Ecto neural progenitor cell (in vitro differentiated cells): ENCODE results near the gene EDC3.
"Not testable (repeated sequence)": the region's sequence is repeated elsewhere in the genome, so short reads cannot be mapped to it uniquely, and the experiment has no call there.

Experiments used
- DNase-seq: peaks from one replicate; pipeline ENCODE4 v3.0.0-alpha.2; 2018; ENCODE audit warnings: low spot score

Gene EDC3

DNA sequence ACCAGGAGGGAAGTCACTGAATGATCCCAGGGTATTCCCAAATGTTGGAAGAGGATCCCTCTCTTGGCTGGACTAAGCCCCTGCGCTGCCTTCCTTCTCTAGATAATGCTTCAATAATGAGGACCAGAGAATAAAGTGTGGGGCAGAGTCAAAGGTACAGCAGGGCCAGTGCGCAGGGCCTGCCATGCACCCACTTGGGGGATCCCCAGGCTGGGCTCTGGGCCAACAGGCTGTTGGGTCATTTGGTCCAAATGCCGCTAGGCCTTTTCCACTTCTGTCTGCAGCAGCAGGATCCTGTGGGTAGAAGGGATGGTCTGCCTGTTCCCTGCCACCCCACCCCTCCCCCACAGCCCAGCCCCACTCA, 85.9 kb downstream of the EDC3 start:
- DNase-seq = no peak

DNA sequence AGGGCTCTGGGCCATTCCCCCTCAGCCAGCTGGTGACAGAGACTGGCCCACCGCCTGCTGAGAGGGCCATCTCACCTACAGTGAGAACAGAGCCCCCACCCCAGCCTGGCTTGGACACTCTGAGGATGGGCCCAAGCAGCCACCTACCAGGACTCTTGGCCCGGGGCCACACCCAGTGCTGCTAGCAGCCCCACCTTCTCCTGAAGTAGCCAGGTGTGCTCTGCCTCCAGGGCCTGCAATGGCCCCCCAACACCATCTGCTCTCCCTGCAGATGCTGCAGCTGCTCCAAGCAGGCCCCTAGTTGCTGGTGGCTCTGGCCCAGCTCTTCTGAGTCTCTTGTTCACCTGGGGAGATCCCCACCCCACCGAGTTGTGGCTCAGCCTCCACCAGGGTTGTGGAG, 87.0 kb downstream of the EDC3 start:
- DNase-seq = no peak

DNA sequence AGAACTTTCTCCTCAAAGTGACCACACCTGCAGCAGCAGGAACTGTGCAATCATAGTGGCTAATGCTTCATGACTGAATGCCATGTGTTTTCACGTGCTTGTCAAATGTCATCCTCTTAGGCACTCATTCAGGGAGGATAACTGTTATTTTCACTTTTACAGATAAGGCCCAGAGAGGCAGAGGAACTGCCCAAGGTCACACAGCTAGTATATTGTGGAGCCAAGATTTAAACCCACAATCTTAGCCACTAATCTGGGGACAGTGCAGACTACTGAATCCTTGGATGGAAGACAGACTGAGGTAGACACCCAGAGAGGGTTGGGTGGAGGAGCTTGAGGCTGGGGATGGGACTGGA, 90.1 kb downstream of the EDC3 start:
- no peak for DNase-seq

DNA sequence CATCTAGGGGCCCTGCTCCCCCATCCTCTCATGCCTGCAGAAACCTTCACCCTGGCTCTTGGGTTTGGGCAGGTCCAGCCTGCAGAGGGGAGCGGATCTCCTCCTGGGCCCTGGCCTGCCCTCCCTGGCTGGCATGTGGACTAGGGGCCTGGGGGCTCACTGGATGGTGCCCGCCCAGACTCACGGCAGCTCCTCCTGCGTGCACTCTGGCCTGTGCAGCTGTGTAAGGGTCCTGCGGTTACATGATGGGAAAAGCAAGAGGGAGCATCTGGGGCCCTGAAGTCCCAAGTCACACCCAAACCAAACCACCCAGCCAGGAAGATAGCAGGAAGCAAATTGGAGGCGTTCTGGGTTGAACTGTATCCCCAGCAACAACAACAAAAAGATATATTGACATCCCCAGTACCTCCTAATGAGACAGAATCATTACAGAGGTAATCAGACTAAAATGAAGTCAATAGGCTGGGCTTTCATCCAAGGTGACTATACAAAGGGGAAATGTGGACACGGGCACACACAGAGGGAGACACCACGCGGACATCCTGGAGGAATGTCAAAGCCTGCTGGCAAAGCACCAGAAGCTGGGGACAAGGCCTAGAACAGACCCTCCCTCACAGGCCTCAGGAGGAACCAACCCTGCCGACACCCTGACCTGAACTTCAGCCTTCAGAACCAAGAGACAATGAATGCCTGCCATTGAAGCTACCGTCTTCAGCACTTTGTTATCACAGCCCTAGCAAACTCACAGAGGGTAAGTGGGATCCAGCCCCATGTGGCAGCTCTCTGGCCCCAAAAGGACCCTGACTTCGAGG, 90.6 kb downstream of the EDC3 start:
- DNase-seq = no peak

DNA sequence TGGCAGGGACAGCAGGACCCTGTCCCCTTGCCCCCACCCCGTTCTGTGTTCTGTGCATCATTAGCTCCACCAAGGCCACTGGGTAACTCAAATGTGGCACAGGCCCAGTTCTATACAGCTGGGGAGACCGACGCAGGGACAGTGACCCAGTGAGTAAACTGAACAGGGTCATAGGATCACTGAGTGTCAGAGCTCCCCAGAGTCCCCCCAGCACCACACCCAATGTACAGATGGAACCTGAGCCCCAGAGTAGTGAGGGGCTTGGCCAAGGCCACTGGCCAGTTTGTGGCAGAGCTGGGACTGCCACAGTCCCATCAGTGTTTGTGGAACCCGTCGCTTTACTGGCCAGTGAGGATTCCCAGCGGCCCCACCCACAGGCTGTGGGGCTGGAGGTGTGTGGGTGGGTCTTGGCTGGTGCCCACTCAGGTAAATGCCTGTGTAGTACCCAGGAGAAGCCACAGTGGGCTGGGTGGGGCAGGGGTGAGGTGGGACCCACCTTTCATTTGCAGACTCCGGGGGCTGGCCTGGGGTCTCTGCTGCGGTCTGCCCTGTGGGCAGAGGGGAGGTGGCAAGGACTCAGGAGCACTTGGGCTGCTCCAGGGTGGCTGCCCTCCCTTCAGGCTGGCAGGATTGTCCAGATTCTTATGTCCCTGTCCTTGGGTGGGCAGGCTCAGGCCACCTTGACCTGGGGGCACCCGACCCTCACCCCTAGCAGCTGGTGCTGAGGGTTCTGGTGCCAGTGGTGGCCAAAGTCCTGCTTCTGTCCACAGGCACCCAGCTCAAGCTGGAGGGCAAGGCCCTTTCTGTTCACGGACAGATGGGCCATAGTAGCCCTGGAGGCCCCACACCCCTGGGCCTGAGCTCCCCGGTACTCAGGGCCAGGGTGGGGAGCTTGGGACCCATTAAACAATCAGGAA, 91.8 kb downstream of the EDC3 start:
- no peak for DNase-seq

DNA sequence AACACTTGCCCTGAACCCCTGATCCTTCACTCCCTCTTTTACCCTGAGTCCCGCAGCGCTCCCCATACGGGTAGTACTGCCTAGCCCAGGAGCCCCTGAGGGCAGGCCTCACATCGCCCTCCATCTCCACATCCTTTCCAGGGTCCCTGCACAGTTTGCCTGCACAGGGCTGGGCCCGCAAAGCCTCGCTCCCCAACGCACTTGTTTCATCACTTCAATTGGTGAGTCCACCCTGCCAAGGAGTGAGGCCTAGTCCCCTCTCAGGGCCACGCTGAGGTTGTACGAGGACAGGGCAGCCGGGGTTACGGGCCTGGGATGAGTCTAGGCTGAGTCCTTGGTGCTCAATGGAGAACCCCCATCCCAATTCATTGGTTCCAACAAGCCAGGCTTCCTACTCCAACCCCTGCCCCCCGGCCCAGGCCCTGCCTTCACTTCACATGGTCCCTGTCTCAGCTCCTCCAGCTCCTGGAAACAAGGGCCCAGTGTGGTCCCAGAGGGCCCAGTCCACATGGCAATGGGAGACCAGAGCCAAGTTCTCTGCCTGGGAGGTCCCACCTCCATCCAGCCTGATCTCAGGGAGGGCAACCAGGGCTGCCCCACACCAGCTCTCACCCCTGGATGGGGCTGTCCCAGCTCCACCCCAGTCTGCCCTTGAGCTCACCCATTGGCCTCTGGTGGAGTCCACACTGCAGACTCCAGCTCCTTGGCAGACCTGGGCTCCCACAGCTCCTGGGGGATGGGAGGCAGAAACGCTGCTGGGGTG, 92.6 kb downstream of the EDC3 start:
- DNase-seq = no peak

DNA sequence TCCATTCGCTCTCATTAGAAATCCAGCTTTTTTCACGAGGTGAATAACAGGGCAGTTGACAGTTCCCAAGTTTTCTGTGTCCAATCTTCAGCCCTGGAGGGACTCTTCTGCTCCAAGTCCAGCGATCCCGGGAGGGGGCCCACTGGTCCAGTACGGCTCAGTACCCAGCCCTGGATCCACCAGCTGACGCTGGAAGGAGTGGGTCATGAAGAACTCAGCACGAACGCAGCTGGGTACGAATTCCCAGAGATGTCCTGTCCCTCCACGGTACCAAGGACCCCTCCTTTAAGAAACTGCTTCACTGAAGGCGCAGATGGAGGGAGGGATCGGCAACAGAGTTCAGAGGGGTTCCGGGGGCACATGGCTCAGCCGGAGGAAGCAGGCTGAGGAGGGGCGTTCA, 96.7 kb downstream of the EDC3 start:
- DNase-seq = no peak

DNA sequence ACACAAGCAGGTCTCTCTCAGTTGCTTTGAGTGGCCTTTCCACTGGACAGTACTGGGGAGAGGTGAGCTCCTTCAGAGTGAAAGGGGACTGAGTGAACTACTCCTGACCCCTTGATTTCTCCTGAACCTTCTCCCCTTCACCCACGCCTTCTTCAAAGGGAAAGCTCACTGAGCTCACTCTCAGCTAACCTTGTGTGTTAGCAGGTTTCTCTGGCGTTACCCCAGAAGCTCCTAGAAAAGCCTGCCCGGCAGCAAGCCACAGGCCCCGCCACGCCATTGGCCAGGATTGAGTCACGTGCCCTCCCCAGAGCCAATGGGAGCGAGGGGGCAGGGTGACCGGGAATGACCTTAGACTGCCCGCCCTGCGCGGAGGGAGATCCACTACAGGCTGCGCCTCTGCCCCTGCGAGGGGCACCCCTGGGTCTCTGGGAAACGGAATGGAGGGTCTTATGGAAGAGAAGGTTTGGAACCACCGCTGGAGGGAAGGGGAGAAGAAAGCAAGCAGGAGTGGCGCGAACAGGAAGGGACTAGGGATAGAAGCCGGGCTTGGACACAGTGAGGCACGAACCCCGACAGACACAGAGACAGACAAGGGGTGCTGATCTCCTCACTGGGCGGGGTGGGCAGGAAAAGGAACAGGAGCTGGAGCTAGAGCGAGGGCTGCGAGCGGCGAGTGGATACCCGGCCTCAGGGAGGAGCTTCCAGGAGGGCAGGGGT, 97.5 kb downstream of the EDC3 start:
- peak; percentile 90 for DNase-seq

DNA sequence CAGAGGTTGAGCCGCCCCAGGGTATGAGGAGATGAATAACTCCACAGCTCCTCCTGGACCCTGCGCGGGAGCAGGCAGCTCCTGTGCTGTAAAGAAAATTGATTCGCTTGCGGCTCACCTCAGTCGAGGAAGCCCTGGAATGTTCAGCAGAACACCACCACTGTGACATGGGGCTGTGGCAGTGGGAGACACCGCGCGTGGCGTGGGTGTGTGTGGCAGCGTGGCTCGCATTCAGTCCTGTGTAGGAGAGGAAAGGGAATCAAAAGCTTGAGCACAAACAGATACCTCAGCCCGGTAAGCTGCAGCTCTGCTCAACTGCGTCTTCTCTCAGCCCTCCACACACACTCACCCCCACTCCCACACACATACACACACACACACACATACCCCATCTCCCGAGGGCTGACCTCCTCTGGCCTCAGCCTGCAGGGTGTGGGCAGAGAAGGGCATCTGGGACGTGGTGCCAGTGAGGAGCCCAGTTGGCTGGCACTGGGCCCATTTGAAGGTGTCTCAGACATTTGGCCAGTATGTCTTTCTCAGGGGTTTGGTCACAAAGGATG, 98.6 kb downstream of the EDC3 start:
- DNase-seq = not testable (repeated sequence)

DNA sequence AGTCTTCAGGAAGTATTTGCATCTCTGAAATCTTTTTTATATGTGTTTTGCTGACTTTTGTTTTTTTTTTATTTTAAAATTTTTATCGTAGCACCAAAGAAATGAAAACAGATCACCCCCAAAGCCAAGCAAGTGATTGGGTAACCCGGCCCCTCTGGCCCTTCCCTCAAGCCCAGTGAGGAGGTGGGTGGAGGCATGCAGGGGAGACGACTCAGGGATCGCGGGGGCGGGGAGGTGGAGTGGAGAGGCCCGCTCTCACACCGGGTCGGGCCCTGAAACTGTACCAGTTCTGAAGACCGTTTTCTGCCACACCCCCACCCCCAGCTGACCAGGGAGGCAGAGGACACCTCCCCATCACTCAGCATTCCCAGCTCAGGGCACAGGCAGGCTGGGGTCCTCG, 99.1 kb downstream of the EDC3 start:
- not testable (repeated sequence) for DNase-seq

DNA sequence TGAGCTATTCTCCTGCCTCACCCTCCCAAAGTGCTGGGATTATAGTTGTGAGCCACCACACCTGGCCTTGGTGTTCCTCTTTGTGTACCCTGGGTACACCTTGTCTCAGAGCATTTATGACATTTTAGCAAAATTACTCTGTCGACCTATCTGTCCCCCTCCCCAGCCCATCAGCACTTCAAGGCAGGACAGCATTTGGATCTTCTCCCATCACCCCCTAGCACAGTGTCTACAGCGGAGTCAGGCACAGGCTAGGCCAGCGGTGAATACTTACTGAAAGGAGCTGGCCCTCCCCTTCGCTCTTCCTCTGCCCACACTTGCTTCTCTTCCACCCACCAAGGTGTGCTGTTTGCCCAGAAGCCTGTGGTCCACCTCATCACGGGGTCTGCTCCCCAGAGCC, 100.6 kb downstream of the EDC3 start:
- DNase-seq = no peak

DNA sequence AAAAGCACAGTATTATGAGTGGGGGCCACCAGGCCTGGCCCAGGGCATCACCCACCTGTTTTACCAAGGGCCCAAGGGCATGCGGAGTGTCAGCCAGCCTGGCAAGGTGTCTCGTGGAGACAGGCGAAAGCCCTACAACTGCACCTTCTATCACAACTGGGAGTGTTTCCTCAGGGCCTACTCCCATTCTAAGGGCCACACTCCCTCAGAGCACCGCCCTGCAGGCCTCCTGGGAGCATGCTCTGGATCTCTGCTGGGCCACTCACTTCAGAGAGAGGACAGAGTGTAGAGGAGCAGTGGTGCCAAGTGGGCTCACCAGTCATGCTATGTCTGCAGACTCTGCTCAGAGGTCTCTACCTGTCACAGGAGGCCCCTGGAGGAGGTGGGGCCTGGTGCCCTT, 101.4 kb downstream of the EDC3 start:
- DNase-seq = no peak

DNA sequence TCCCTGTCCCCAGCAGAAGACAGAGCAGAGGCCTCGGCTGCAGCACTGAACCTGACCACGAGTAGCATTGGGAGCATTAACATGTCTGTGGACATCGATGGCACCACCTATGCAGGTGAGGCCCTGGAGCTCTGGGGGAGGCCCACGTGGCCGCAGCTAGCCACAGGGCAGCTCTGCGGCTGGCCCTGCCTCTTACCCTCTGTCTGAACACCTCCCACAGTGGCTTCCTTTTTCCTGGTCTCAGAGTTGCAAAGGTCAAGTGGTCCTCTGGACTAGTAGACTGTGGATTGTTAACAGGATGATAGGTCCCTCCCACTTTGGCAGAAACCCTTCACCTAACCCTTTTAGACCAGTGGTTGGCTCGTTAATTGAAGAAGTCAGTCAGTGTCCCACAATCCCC, 102.7 kb downstream of the EDC3 start:
- DNase-seq = no peak

DNA sequence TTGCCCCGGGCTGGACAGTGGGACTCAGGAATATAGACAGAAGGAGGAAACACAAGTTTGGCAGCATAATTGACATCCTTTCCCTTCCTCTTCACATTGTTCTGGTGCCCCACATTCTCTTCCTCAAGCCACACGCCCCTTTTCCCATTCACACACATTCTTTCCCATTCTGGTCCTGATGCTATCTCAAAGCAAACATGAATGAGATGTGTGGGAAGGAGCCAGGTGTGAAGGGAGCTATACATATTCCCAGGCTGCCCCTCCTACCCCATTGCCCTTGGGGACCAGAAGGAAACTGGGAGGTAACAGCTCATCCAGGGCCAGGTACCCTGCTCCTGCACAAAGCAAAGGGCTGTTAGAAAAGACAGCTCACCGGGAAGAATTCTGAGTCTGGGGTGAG, 103.6 kb downstream of the EDC3 start:
- DNase-seq = no peak

DNA sequence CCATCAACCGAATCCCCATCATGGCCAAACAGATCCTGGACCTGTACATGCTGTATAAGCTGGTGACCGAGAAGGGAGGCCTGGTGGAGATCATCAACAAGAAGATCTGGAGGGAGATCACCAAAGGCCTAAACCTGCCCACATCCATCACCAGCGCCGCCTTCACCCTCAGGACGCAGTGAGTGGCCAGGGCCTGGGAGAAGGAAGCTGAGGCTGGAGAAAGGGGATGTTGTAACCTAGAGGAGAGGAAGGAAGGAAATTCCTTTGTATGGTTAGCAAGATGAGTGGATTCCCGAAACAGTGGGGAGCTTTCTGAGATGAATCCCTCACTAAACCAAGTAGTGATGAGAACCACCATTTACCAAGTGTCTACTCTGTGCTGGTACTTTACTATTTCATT, 106.0 kb downstream of the EDC3 start:
- DNase-seq = no peak

DNA sequence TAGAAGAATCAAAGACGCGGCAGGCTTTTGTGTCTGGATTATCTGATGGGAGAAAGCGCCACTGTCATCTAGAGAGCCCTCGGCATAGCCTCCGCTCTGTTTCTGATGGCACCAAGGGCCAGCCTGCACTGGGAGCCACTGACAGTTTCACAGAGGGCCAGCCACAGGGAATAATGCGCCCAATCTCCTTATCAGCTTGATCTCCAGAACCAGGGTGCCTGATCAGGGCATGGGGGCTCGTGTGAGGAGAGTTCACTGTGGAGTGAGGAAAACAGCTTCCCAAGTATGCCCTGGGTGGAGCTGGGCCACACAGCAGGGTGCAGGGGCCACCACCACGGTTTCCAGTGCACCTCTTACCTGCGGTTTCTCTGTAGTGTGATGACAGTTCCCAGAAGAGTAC, 110.0 kb downstream of the EDC3 start:
- no peak for DNase-seq

DNA sequence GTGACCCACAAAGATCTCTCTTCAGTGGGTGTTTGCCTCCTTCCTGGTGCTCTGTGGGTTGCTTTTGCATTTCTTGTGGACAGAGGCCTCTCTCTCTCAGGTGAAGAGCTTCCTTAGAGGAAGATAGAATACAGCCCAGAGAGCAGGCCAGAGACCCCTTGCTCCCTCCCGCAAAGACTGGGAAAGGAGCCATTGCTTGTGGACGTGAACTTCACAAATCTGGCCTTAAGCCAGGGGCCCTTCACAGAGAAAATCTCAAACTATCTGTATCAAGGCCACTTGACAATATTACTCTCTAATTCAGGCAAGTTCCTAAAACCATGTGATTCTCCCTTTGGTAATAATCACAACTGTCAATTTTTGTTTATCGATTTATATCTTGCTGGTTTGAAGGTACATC, 110.6 kb downstream of the EDC3 start:
- no peak for DNase-seq

DNA sequence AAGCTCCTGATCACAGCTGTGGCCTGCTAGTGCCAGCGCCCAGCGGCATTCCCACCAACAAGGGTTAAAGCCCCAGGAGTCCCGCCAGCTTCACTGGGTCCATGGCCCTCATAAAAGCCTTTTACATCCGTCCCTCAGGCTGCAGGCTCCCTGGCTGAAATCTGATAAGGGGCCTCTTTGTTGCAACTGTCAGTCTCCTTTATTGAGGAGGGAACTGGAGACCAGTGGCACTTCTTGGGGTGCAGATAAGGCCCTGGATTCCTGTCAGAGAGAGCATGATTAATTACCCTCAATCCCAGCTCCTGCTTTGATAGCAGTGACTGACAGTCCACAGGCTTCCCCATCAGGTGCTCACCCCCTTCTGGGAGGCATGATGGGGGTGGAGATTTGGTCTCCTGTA, 111.0 kb downstream of the EDC3 start:
- no peak for DNase-seq

DNA sequence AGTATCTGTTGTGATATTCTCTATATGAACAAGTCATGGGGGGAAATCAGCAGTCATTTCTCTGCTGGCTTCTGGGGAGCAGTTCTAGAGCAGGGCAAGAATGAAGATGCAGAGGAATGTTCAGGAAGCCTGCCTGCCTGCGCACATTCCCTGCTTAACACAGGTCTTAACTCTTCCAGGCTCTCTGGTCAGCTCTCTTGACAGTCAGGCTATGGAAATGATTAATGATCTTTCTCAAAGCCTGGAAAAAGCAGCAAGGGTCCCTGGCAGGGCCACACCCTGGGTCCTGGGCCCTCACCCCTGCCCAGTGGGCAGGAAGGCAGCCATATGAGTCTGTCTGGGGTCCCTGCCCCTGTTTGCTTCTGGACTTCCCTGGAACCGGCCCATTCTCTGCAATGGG, 111.6 kb downstream of the EDC3 start:
- no peak for DNase-seq
